Coronary artery (tissue), 2 donors: ENCODE results near the gene IRF5.
A peak's percentile ranks its signal among the peaks of the same experiment; 100 is the strongest.

ENCODE experiments used
- DNase-seq: peaks from one replicate; pipeline ENCODE4 v3.0.0-alpha.2; 2017; ENCODE audit warnings: low spot score
- H3K27ac ChIP-seq, 2 donors: fragments of 200-600 bp; sonication (generic); one replicate each; pipeline ENCODE4 v1.5.1; 2016 to 2019
- H3K4me3 ChIP-seq: fragments of 200-600 bp; sonication (generic); 2 replicates; pipeline ENCODE4 v1.5.1; 2016; ENCODE audit warnings: mild to moderate bottlenecking, moderate library complexity
- TF ChIP-seq, protein P1 (sequence below): fragments of 200-600 bp; sonication (generic); IDR thresholded peaks from one replicate; pipeline ENCODE4 v1.5.1; 2019; ENCODE audit warnings: antibody characterized with exemption

Gene IRF5

DNA sequence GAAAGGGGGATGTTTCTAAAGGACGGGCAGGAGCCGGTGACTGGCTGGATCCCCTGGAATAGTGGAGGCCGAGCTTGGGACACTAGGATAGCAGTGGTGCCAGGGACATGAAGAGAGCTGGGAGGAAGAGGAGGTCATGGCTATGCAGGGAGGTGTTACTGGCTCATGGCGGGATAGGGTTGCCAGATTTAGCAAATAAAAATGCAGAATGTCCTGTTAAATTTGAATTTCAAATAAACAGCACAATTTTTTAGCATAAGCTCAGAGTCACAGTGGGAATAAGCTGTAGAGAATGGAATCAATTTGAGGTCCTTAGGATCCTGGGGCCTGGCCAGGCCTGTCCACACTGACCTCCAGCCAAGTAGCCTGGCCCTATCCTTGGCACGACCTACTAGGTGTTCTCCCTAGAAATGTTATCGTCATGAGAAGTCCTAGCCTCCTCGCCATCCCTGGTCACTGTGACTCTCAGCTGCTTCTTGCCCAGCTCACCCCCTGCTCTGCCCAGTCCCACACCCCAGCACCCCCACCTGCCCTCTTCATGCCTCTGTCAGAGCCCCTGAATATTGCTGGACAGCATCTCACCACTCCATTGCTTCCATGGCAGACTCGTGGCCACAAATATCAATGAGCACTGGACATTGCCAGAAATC lies 19.6 kb upstream of the IRF5 start:
- Histone ChIP-seq H3K4me3 (no peak overlapping the region), H3K27ac (no peak overlapping the region)
- DNase-seq, result peak; percentile 19
- TF ChIP-seq, protein P1, sequence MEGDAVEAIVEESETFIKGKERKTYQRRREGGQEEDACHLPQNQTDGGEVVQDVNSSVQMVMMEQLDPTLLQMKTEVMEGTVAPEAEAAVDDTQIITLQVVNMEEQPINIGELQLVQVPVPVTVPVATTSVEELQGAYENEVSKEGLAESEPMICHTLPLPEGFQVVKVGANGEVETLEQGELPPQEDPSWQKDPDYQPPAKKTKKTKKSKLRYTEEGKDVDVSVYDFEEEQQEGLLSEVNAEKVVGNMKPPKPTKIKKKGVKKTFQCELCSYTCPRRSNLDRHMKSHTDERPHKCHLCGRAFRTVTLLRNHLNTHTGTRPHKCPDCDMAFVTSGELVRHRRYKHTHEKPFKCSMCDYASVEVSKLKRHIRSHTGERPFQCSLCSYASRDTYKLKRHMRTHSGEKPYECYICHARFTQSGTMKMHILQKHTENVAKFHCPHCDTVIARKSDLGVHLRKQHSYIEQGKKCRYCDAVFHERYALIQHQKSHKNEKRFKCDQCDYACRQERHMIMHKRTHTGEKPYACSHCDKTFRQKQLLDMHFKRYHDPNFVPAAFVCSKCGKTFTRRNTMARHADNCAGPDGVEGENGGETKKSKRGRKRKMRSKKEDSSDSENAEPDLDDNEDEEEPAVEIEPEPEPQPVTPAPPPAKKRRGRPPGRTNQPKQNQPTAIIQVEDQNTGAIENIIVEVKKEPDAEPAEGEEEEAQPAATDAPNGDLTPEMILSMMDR, result no peak

DNA sequence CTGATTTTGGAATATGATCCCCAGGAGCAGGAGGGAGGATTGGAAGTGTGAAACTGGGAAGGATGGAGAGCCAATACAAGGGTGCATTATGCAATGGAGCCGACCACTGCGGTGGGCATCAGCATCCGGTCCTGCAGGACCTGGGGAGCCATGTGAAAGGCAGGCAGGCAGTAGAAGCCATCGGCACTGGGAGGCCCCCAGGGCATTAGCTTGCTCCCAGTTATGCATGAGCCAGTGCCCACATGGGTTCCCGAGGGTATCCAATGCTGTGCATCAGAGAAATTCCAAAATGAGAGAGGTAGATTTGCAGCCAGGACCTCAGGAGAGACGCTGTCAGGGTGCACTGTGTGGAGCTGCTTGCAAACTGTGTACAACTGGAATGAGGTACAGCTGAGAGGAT lies 18.5 kb upstream of the IRF5 start:
- TF ChIP-seq, protein P1, result no peak
- H3K27ac ChIP-seq, result no peak overlapping the region
- peak; percentile 43 for DNase-seq
- H3K4me3 ChIP-seq, result no peak overlapping the region

DNA sequence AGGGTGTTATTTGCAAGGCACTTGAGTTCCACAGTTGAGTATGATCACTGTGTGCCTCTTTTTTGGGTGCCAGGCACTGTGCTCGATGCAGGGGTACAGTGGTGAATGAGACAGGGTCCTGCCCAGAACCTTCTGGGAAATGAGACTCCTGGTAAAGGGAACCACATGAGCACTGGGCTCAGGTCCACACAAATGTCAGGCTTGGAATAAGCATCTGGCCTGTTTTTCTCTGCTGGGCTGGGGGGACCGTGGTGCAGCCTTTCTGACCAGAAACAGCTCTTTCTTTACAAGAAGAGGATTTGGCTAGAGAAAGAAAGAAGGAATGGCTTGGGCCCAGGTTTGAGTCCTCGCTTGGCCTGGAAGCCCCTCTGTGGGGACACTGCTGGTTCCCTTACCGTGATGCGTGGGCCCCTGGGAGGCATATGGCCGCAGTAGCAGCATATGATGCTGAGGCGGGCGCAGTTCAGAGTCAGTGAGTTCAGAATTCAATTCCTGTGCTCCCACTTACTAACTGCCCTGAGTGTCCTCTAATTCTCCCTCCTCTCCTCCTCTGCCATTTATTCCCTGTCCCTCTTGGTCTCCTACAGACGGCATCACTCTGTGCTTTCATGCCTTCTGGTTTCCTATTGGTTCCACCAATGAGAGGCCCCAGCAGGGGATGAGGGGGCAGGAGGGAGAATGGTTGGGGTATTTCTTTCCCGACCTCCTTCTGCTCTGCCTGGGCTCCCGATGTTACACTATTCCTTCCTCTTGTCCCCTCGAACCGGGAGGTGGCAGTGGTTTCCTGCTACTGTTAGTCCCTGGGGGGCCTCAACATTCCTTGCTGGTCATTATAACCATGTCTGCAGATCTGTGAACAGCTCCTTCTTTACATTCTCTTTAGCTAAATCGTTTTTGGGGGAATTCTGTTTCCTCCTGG lies 17.6 kb upstream of the IRF5 start:
- TF ChIP-seq, protein P1, result no peak
- peak; percentile 36 for DNase-seq
- Histone ChIP-seq H3K27ac (no peak overlapping the region), H3K4me3 (no peak overlapping the region)

GRCh38 chr7:128920913-128921582 lies 16.7 kb upstream of the IRF5 start:
- TF ChIP-seq, protein P1, result no peak
- Histone ChIP-seq H3K27ac (no peak overlapping the region), H3K4me3 (no peak overlapping the region)
- peak; percentile 38 for DNase-seq

DNA sequence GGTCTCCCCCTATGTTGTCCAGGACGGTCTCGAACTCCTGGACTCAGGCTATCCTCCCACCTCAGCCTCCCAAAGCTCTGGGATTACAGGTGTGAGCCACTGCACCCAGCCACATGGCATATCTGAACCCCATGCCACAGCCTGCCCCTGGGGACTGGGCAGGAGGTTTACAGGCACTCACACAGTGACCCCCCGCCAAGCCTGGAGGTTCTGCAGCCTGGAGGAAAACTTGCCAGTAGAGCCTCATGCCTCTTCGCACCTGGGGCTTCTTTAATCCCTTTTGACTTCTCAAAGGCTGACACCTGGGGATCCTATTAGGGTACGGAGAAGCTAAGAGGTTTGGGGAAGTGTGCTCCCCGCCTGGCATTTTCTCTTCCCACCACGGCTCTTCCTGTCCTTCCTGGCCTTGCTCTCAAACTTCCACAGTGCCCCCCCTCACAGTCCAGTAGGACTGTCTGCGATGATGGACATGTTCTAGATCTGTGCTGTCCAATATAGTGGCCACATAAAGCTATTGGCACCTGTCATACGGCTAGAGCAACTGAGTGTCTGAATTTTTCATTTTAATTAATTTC lies 15.8 kb upstream of the IRF5 start:
- Histone ChIP-seq H3K4me3 (no peak overlapping the region), H3K27ac (no peak overlapping the region)
- peak; percentile 62 for DNase-seq
- TF ChIP-seq, protein P1, result no peak

- H3K4me3 ChIP-seq, result no peak overlapping the region
- TF ChIP-seq, protein P1, result no peak
- DNase-seq, result peak; percentile 56
- H3K27ac ChIP-seq, result no peak overlapping the region
Observed at GRCh38 chr7:128922496-128923410, 15.0 kb upstream of the IRF5 start.
